Smooth muscle cell (in vitro differentiated cells): ENCODE results near the gene SAMD5. TPM values are rescaled to one million over a fixed set of nuclear protein-coding genes. Genes with fewer than 3 reads are reported as not detected.

Source experiments
- DNase-seq: peaks from one replicate; lab custom pipeline; 2025; ENCODE audit not compliant: unreplicated experiment; lab: John Stamatoyannopoulos, UW
- H2AFZ ChIP-seq: fragments of 200-600 bp; sonication (generic); 2 replicates; pipeline ENCODE4 v1.6.0; 2016; ENCODE audit warnings: antibody characterized with exemption, low read depth, mild to moderate bottlenecking
- H3F3A ChIP-seq: fragments of 200-600 bp; sonication (generic); 2 replicates; pipeline ENCODE4 v1.6.0; 2017; ENCODE audit warnings: antibody characterized with exemption, low read depth
- H3K27ac ChIP-seq: fragments of 200-600 bp; sonication (generic); 2 replicates; pipeline ENCODE4 v1.5.1; 2016; ENCODE audit warnings: low read depth, mild to moderate bottlenecking
- H3K27me3 ChIP-seq: fragments of 200-600 bp; sonication (generic); 2 replicates; pipeline ENCODE4 v1.6.1; 2016; ENCODE audit warnings: low read depth, mild to moderate bottlenecking
- H3K36me3 ChIP-seq: fragments of 200-600 bp; sonication (generic); 2 replicates; pipeline ENCODE4 v1.5.1; 2016; ENCODE audit warnings: low read depth
- H3K4me1 ChIP-seq: fragments of 200-600 bp; sonication (generic); 2 replicates; pipeline ENCODE4 v1.5.1; 2016; ENCODE audit warnings: low read depth
- H3K4me2 ChIP-seq: fragments of 200-600 bp; sonication (generic); 2 replicates; pipeline ENCODE4 v1.6.0; 2016; ENCODE audit warnings: mild to moderate bottlenecking
- H3K4me3 ChIP-seq: fragments of 200-600 bp; sonication (generic); 2 replicates; pipeline ENCODE4 v1.5.1; 2016; ENCODE audit warnings: mild to moderate bottlenecking
- H3K79me2 ChIP-seq: fragments of 200-600 bp; sonication (generic); 2 replicates; pipeline ENCODE4 v1.6.0; 2016; ENCODE audit warnings: low read depth, mild to moderate bottlenecking
- H3K9ac ChIP-seq: fragments of 200-600 bp; sonication (generic); 2 replicates; pipeline ENCODE4 v1.6.0; 2016; ENCODE audit warnings: low read depth
- H3K9me3 ChIP-seq: fragments of 200-600 bp; sonication (generic); replicated peaks from 2 replicates; pipeline ENCODE4 v1.5.1; 2016; ENCODE audit warnings: low read depth
- H4K20me1 ChIP-seq: fragments of 200-600 bp; sonication (generic); 2 replicates; pipeline ENCODE4 v1.6.0; 2016; ENCODE audit warnings: low read depth
- CTCF ChIP-seq: fragments of 200-600 bp; sonication (generic); IDR thresholded peaks from 2 replicates; pipeline ENCODE4 v1.5.1; 2017; ENCODE audit warnings: borderline replicate concordance, mild to moderate bottlenecking, antibody characterized with exemption; ENCODE audit not compliant: insufficient read depth, poor library complexity, severe bottlenecking
- WGBS: methylation state at CpG from one replicate; pipeline ENCODE4 v1.1.7; 2016; ENCODE audit warnings: low lambda C conversion rate; 5-methylcytosine and 5-hydroxymethylcytosine counted together
- polyA plus RNA-seq: library from polyadenylated mRNA; unstranded; fragments of >200 nt; fragmentation: Nextera tagmentation; extraction: Ambion mirVana; gene quantifications from 2 replicates; pipeline ENCODE4 v1.2.1, GENCODE V29; 2016
- total RNA-seq: library from RNA; depleted of rRNA; stranded (reverse); fragments of >200 nt; gene quantifications from 2 replicates; pipeline ENCODE4 v1.2.3, GENCODE V29; 2014

Gene SAMD5
- total and polyA plus RNA-seq, 2 experiments from 2014 or later, result 2.9 to 10.3 TPM

- Histone ChIP-seq H3K36me3 (no peaks in the 10 kb centered on the region), H3K4me3 (no peak overlapping the region), H3K9ac (no peak overlapping the region), H2AFZ (no peak overlapping the region), H3K27ac (no peak overlapping the region), H3K9me3 (no peaks in the 10 kb centered on the region), H3K4me1 (no peaks in the 10 kb centered on the region), H3F3A (no peaks in the 10 kb centered on the region), H3K4me2 (no peak overlapping the region), H3K79me2 (no peaks in the 10 kb centered on the region), H3K27me3 (no peaks in the 10 kb centered on the region), H4K20me1 (no peaks in the 10 kb centered on the region)
- DNase-seq, result no peak
- TF ChIP-seq CTCF, result no peak
- WGBS, result 77% methylated on average over 6 of the region's 6 CpGs
These were observed 107.4 kb downstream of the SAMD5 start for GRCh38 chr6:147615659-147616456.

GRCh38 chr6:147617366-147617765 lies 108.9 kb downstream of the SAMD5 start:
- no peaks in the 10 kb centered on the region for H3K4me1 ChIP-seq
- no peak overlapping the region for H2AFZ ChIP-seq
- H3K27me3 ChIP-seq, result no peaks in the 10 kb centered on the region
- H3K36me3 ChIP-seq, result no peaks in the 10 kb centered on the region
- no peak overlapping the region for H3K9ac ChIP-seq
- H3K9me3 ChIP-seq, result no peaks in the 10 kb centered on the region
- H3K4me2 ChIP-seq, result no peak overlapping the region
- no peak overlapping the region for H3K4me3 ChIP-seq
- H3F3A ChIP-seq, result no peaks in the 10 kb centered on the region
- no peaks in the 10 kb centered on the region for H3K79me2 ChIP-seq
- 100% methylated on average over 3 of the region's 3 CpGs for WGBS
- no peak overlapping the region for H3K27ac ChIP-seq
- TF ChIP-seq CTCF, result no peak
- H4K20me1 ChIP-seq, result no peaks in the 10 kb centered on the region
- DNase-seq, result no peak

- H3K27ac ChIP-seq, result no peak overlapping the region
- no peaks in the 10 kb centered on the region for H3K4me1 ChIP-seq
- H3K4me3 ChIP-seq, result no peak overlapping the region
- H3K79me2 ChIP-seq, result no peaks in the 10 kb centered on the region
- no peak overlapping the region for H3K4me2 ChIP-seq
- H2AFZ ChIP-seq, result no peak overlapping the region
- no peaks in the 10 kb centered on the region for H4K20me1 ChIP-seq
- WGBS, result 84% methylated on average over 6 of the region's 6 CpGs
- no peak for TF ChIP-seq CTCF
- no peak for DNase-seq
- H3F3A ChIP-seq, result no peaks in the 10 kb centered on the region
- no peaks in the 10 kb centered on the region for H3K36me3 ChIP-seq
- no peak overlapping the region for H3K9ac ChIP-seq
- no peaks in the 10 kb centered on the region for H3K9me3 ChIP-seq
- H3K27me3 ChIP-seq, result no peaks in the 10 kb centered on the region
These were observed 110.0 kb downstream of the SAMD5 start for GRCh38 chr6:147618457-147618856.

GRCh38 chr6:147618927-147619326 lies 110.4 kb downstream of the SAMD5 start:
- Histone ChIP-seq H3K4me1 (no peaks in the 10 kb centered on the region), H3F3A (no peaks in the 10 kb centered on the region), H3K27ac (no peak overlapping the region), H3K9ac (no peak overlapping the region), H3K4me3 (no peak overlapping the region), H4K20me1 (no peaks in the 10 kb centered on the region), H3K27me3 (no peaks in the 10 kb centered on the region), H3K9me3 (no peaks in the 10 kb centered on the region), H3K4me2 (no peak overlapping the region), H3K36me3 (no peaks in the 10 kb centered on the region), H3K79me2 (no peaks in the 10 kb centered on the region), H2AFZ (no peak overlapping the region)
- no peak for DNase-seq
- no peak for TF ChIP-seq CTCF
- WGBS, result 88% methylated on average over 6 of the region's 6 CpGs
